GM19240 (cell line): ENCODE measurements around the gene LRRC25.
"Not testable (repeated sequence)": the region's sequence is repeated elsewhere in the genome, so short reads cannot be mapped to it uniquely, and the experiment has no call there.

Experiments used
- DNase-seq: peaks from one replicate; pipeline ENCODE4 v3.0.0; 2011; ENCODE audit warnings: low spot score; ENCODE audit not compliant: insufficient read length

The LRRC25 gene

GRCh38 chr19:18405754-18406153 is 8.3 kb upstream of the LRRC25 start:
- not testable (repeated sequence) for DNase-seq

GRCh38 chr19:18402455-18403248 is 5.2 kb upstream of the LRRC25 start:
- DNase-seq = not testable (repeated sequence)

- DNase-seq = no peak
These were observed 4.2 kb upstream of the LRRC25 start for GRCh38 chr19:18401580-18402112.

DNA sequence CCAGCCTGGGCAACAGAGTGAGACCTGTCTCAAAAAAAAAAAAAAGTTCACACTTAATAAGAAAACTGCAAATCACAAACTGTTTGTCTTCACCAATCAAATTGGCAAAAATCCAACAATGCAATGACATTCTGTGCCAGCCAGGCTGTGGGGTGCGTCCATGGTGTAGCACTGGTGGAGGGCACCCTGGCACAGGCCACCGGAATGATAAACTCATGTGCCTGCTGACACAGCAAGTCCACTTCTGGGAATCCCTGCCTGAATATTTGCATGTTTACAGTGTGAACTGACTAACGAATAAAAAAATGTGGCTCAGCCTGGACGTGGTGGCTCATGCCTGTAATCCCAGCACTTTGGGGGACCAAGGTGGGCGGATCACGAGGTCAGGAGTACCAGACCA is 1.6 kb upstream of the LRRC25 start:
- no peak for DNase-seq

- DNase-seq = no peak
These were observed 766 bp downstream of the LRRC25 start for GRCh38 chr19:18396471-18397241.

DNA sequence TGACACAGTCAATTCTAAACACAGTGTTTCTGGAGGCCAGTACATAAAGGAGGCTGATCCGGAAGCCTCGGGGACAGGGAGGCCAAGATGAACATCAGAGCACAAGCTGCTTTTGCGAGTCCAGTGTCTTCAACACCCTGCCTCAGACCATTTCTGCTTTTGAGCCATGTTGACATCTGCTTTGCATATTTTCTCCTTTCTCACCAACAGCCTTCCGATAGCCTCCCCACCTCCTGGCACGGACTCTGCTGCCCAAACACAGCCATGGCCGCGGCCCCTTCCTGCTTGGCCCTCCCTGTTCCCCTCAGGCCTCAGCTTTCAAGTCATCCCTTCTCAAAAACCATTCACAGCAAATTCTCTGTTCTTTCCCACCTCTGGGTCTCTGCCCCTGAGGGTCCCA is 3.6 kb downstream of the LRRC25 start:
- no peak for DNase-seq

DNA sequence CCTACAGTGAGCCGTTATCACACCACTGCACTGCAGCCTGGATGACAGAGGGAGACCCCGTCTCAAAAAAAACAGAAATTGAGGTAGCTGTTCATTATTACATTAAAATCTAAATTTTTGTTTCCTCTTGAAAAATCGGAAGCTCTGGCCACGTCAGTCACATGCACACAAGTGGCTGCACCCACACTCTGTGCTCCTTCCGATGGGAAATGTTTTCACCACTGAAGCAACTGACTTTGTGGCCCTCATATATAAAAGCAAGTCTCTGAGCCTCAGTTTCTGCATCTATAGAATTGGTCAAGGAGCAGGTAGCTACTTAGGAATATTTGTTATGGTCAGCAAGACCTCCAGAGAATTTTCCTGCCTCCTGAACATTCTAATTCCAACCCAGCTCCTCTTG is 4.5 kb downstream of the LRRC25 start:
- DNase-seq = no peak

DNA sequence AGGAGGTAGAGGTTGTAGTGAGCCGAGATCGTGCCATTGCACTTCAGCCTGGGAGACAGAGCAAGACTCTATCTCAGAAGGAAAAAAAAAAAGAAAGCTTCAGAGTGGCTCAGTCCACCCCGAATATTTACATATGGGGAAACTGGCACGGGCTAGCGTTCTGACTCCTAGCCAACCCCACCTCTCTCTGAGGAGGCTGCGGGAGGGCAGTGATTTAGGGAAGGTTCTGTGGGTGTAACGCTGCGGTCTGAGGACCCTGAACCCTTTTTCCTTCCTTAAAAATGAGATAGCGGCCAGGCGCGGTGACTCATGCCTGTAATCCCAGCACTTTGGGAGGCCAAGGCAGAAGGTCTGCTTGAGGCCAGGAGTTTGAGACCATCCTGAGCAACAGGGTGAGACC is 5.0 kb downstream of the LRRC25 start:
- no peak for DNase-seq

GRCh38 chr19:18391509-18392075 is 5.8 kb downstream of the LRRC25 start:
- no peak for DNase-seq

- DNase-seq = no peak
These were observed 7.1 kb downstream of the LRRC25 start for GRCh38 chr19:18390065-18390907.

DNA sequence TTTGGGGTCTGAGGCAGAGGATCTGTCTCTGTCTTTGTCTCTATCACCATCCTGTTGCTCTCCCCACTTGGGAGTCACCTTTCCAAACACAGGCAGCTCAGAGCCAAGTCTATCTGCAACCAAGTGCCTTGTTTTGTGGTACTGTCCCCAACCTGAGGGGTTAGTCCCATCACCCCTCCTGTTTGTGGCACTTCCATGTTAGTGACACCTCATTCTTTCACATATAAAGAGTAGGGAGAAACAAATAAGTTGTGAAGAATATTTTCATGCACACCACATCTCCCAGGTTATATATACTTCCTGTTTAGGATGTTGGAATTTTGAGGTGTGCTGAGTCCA is 7.7 kb downstream of the LRRC25 start:
- no peak for DNase-seq

DNA sequence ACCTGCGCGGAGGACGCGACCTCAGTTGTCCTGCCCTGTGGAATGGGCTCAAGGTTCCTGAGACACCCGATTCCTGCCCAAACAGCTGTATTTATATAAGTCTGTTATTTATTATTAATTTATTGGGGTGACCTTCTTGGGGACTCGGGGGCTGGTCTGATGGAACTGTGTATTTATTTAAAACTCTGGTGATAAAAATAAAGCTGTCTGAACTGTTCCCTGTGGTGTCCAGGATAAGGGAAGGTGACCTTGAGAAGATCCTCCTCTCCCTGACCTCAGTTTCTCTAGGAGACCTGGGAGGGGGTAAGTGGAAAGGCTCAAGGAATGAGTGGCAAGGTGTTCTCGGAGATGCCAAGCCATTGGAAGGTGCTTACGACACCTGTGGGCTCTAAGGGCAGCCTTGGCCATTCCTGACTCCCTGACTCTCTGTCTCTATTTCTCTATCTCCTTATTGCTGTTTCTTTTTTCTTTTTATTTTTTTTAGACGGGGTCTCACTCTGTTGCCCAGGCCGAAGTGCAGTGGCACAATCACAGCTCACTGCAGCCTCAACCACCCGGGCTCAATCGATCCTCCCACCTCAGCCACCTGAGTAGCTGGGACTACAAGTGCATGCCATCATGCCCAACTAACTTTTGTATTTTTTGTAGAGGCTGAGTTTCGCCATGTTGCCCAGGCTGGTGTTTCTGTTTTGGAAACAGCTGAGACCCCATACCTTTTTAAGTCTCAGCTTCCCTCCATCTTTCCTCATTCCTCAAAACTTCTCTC is 8.3 kb downstream of the LRRC25 start:
- no peak for DNase-seq

DNA sequence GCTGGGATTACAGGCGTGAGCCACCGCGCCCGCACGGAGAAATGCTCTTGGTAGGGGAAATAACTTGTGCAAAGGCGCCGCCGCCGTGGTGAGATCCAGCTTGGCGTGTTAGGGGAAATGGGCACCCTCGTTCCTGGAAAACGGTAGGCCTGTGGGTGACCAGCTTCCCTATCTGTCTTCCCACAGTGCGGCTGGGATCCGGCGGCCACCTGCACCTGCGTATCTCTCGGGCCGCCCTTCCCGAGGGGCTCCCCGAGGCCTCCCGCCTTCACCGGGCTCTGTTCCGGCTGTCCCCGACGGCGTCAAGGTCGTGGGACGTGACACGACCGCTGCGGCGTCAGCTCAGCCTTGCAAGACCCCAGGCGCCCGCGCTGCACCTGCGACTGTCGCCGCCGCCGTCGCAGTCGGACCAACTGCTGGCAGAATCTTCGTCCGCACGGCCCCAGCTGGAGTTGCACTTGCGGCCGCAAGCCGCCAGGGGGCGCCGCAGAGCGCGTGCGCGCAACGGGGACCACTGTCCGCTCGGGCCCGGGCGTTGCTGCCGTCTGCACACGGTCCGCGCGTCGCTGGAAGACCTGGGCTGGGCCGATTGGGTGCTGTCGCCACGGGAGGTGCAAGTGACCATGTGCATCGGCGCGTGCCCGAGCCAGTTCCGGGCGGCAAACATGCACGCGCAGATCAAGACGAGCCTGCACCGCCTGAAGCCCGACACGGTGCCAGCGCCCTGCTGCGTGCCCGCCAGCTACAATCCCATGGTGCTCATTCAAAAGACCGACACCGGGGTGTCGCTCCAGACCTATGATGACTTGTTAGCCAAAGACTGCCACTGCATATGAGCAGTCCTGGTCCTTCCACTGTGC is 9.1 kb downstream of the LRRC25 start:
- DNase-seq = peak; percentile 89

DNA sequence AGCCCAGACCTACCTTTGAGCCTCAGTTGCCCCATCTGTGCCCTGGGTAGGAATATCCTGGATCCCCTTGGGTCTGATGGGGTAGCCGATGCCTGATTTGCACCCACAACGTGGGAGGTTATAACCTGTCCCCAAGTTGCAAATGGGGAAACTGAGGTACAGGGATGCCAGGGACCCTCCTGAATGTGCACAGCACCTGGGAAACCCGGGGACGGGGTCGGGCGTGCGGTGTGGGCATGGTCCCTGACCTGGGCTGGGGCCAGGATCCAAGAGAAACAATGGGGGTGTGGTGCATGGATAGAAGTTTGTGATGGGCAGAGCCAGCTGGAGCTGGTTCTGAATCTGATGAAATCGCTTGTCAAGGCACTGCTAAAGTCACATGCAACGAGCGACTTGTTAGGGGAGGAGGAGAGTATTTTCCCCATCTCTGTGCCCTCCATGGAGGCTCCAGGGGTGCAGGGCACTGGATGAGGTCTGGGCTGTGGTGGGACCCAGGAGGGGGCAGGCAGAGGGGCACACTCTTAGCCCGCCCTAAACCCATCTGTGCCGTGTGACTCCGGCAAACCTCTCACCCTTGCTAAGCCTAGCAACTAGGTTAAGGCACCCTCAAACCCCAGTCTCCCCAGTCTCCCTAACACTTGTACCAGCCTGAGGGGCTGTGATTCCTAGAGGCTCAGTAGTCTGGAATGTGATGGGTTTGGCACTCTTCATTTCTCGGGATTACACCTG is 10.7 kb downstream of the LRRC25 start:
- DNase-seq = no peak

- DNase-seq = no peak
These were observed 11.5 kb downstream of the LRRC25 start, which contains the start of gene GDF15 for GRCh38 chr19:18385675-18386542. Gene GDF15, plus strand, starts transcription at chr19:18386158. Its CDS starts 32 bp downstream, at chr19:18386190.

- no peak for DNase-seq
These were observed 12.1 kb downstream of the LRRC25 start for GRCh38 chr19:18385359-18385674.

DNA sequence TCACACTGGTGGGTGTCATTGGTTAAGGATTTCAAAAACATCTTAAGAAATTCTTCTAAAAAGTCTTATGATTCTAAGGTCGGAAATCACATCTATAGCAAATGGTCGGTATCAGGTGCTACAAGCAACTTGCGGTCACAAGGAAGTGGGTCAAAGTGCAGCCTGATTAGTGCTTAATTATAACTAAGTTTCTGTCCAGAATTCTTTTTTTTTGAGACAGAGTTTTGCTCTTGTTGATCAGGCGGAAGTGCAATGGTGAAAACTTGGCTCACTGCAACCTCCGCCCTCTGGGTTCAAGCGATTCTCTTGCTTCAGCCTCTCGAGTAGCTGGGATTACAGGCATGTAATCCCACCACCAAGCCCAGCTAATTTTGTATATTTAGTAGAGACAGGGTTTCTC is 12.6 kb downstream of the LRRC25 start:
- no peak for DNase-seq

- not testable (repeated sequence) for DNase-seq
These were observed 13.8 kb downstream of the LRRC25 start for GRCh38 chr19:18383622-18384021.
